ENCODE measurements around the gene PEF1.

Gene PEF1

DNA sequence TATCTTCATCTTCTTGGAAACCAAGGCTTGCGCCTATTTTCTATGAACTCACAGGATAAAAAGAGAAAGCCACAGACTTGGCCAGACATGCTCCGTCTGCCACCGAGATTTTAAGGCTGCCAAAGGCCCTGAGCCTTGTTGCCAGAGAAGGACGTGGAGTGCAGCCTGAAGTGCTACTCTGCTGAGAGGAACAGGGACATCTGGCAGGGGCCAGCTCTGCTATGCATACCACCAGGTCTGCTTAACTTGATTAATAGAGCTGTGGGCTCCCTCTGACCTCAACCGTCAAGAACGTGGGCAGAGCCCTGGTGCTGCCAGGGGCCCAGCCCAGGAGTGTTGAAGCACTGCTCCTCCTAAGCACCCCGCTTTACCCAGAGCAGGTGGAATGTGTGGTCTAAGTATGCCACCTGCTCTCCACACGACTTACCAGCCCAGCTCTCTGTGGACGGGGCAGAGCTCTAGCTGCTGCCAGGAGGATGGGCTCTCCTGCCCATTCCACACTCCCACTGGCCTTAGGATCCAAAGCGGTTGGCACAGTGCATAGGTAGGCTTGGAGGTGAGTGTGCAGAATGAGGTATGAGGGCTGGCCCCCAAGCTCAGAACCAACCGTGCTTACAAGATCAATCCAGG lies 16.6 kb downstream of the PEF1 start:
- DNase-seq (ENCODE audit: low read depth) = no peak

GRCh38 chr1:31627301-31627929 lies 17.3 kb downstream of the PEF1 start:
- DNase-seq (ENCODE audit: low read depth) = no peak

DNA sequence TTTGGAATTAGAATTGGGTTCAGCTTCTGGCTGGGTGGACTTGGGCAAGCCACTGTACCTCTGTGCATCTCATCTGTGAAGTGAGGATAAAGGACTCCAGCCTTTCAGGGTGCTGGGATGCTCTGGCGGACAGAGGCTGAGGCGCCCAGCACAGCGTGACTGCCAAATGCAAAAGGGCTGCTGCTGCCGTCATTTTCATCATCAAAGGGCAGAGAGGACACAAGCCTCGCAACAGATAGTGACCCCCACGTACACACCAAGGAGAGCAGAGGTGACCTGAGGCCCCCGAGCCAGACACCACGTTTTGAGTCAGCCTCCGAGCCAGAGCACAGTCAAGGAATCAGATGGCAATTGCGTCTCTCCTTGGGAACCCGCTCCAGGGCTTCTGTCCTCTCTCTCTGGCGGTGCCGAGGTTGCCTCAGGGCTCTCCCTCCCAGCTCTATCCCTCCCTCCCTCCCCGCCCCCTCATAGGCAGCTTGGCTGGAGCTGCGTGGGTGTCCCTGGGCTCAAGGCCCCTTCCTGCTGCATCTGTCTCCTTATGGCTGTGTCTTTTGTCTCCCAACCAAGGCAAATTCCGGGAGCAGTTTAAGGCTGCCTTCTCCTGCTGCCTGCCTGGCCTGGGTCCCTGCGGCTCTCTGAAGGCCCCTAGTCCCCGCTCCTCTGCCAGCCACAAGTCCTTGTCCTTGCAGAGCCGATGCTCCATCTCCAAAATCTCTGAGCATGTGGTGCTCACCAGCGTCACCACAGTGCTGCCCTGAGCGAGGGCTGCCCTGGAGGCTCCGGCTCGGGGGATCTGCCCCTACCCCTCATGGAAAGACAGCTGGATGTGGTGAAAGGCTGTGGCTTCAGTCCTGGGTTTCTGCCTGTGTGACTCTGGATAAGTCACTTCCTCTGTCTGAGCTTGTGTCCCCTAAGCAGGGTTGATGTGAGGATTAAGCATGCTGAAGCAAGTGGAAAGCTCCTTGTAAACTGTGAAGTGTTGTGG lies 18.2 kb downstream of the PEF1 start:
- DNase-seq (ENCODE audit: low read depth) = no peak

DNA sequence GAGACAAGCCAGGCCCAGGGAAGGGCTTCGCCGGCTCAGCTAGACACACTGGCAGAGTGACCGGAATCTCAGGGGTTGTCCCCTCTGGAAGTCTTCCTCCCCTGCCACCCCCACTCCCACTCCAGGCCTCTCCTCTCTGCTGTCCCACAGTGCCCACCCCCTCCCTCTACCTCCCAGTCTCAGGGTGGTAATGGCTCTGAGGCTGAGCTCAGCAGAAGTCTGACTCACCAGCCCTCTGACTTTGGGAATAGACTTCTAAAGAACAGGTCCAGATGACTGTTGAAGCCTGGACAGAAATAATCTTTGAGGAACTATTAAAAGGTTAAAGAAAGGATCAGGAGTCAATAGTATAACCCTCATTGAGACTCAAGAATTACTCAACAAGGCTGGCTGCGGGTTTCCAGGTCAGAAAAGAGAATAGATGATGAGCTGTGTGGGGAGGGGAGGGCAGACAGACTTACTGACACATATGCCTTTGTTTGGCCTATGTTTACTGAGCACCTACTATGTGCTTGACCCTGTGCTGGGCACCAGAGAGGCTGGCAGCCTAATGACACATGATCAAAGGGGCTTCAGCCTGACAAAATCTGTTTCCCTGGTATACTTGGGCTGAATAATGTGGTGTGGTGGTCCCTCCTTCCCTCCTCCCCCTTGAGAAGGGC lies 19.0 kb downstream of the PEF1 start:
- no peak for DNase-seq (ENCODE audit: low read depth)

DNA sequence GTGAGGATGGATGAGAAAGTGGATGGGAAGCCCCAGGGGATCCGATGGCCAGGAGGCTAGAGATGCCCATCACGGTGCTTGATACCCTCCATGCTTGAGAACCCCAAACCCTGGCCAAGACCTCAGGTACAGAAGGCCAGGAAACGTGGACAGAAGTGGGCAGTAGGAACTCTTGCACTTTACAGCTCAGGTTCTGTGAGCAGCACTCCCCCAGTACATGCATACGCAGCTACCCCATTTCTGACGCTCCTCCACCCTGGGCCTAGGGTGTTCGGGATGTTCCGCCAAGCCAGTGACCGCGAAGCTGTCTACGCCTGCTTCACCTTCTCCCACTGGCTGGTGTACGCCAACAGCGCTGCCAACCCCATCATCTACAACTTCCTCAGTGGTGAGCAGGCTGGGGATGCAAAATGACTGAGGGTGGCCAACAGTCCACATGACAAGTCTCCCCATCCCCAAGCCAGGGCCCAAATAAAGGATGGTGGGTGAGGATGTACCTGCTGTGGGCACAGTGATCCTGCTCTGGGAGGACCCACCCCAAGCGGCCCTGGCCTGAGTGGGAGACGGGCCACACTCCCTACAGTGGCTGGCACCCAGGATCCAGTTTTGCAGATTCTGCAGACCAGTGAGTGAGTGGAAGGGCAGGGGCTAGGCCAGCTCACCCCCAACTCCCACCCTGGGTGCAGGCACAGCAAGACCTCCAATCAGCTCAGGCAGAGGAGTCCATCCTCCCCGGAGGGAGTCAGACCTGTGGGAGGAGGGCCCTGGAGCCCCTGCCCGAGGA lies 19.8 kb downstream of the PEF1 start:
- DNase-seq (ENCODE audit: low read depth) = no peak

- no peak for DNase-seq (ENCODE audit: low read depth)
Measured at GRCh38 chr1:31624309-31624708, 20.4 kb downstream of the PEF1 start.

DNA sequence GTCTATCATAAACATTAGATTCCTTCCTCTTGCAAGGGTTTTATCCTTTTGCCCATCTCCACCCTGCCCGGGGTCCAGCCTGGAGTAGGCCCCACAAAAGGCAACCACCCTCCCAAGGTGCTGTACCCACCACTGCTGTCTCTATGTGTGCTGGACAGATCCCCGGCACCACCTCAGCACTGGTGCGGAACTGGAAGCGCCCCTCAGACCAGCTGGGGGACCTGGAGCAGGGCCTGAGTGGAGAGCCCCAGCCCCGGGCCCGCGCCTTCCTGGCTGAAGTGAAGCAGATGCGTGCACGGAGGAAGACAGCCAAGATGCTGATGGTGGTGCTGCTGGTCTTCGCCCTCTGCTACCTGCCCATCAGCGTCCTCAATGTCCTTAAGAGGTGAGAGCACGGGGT lies 21.3 kb downstream of the PEF1 start:
- no peak for DNase-seq (ENCODE audit: low read depth)

DNA sequence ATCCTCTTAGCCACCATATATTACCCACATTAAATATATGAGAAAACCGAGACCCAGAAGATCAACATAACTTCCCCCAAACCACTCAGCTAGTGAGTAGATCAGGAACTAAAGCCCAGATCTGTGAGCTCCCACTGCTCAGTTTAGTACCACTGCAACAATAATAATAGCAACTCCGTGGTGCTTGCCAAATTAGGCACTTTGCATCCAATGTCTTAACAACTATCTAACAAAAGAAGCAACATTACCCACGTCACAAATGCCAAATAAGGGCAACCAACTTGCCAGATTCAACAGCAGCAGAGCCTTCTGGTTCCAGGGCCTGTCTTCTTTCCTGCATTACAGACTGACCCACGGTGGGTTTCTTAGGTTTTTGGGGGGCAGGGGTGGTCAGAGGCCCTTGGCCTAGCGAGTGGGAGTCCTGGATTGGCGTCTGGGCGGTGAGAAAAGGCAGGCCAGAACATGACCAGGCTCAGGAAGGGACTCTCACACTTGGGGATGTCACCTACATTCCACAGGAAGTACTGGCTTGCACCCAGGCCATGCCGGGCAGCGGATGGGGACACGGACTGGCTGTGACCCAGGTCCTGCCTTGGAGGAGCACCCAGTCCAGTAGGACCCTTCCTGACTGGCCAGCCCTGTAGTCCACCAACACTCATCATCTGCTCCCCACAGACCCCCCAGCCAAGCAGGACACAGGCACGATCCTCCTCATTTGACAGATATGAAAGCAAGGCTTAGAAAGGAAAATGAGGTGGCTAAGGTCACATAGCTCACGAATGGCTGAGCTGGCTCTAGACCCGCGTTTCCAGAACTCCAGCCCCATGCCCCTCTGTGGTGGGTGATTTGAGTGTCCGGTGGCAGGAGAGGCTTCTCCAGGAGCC lies 22.6 kb downstream of the PEF1 start:
- no peak for DNase-seq (ENCODE audit: low read depth)

DNA sequence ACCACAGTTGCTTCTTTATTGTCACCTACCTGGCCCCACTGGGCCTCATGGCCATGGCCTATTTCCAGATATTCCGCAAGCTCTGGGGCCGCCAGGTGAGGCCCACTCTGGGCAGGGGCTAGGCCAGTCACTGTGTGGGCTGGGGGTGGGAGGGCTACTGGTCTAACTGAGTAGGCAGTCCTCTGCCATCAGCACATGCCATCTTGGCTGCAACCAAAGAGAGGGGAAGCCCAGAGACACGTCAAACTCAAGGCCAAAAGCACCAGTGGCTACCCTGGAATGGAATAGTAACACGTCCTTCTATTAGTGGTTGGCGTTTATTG lies 23.2 kb downstream of the PEF1 start:
- DNase-seq (ENCODE audit: low read depth) = no peak

- DNase-seq (ENCODE audit: low read depth) = no peak
Measured at GRCh38 chr1:31620631-31621497, 23.8 kb downstream of the PEF1 start.

- no peak for DNase-seq (ENCODE audit: low read depth)
Measured at GRCh38 chr1:31618916-31619846, 25.5 kb downstream of the PEF1 start.

DNA sequence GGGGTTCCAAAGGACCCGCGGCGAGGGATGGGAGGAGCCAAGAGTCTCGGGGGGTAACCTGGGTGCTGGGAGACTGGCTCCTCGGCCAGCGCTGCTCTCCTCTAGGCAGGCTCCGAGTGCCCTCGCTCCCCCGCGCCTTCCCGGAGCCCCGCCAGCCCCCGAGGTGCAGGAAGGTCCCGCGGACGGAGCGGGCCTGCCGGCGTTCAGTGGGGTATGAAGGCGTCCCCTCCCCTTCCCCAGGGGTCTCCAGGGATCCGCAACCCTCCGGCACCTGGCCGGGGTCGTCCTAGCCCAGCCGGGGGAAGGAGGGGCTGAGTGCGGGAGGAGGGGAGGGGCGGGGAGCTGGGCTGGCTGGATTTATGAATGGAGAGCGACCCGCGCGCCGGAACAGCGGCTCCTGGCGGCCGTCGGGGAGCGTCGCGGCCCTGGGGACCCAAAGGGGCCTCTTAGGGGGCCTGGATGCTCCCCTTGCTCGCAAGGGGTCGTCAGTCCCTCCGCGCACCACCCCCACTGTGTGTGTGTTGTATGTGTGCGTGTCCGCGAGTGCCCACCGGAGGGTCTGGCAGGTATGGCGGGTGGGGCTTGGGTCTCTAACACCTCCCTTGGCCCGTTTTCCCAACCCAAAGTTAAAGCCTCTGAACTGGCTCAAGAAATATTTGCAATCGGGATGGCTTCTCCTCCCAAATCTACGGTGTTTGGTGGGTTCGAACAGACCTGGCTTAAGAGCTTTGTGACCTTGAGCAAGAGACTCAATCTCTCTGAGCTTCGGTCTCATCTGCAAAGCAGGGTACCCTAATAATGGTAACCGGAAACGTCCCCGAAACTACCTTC lies 26.5 kb downstream of the PEF1 start:
- DNase-seq (ENCODE audit: low read depth) = peak; percentile 23

- no peak for DNase-seq (ENCODE audit: low read depth)
Measured at GRCh38 chr1:31617218-31617915, 27.3 kb downstream of the PEF1 start, which contains the start of gene HCRTR1. HCRTR1 (plus strand) TSS chr1:31617689; CDS start chr1:31619193, 1,504 bp downstream.

DNA sequence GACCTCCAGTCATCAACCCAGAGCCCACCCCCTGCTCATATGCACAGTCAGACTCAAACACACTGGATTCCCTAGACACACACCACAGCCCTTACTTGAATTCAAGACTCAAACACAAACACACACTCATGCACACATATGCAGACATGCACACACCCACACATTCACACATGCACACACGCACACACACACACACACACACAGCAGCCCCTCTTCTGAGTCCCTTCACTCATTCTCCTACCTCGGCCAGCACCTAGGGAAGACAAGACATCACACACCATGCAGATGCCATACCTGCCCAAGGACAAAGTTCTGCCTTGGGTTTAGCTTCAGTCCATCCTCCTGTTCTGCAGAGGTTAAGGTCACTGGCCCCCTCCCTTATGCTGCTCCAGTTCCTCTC lies 28.7 kb downstream of the PEF1 start:
- no peak for DNase-seq (ENCODE audit: low read depth)

- DNase-seq (ENCODE audit: low read depth) = no peak
Measured at GRCh38 chr1:31615414-31615813, 29.3 kb downstream of the PEF1 start.

- DNase-seq (ENCODE audit: low read depth) = no peak
Measured at GRCh38 chr1:31614414-31615005, 30.2 kb downstream of the PEF1 start.
